Measurements from ENCODE around the gene SCUBE2. TPM values are rescaled to one million over a fixed set of nuclear protein-coding genes. Genes with fewer than 3 reads are reported as not detected.
"Not testable (repeated sequence)": the region's sequence is repeated elsewhere in the genome, so short reads cannot be mapped to it uniquely, and the experiment has no call there.

The SCUBE2 gene
- total RNA-seq, 1 donor from 2014 or later: not detected

- DNase-seq (ENCODE audit: low spot score): no peak
- peaks cover 29% of the 10 kb centered on the region for H3K4me1 Mint-ChIP-seq (ENCODE audit: low read depth)
- peaks cover 45% of the 10 kb centered on the region for H3K27me3 Mint-ChIP-seq (ENCODE audit: low read depth)
- H3K36me3 Mint-ChIP-seq (ENCODE audit: low read depth): no peaks in the 10 kb centered on the region
- peak overlapping the region; percentile 23 for H3K27ac Mint-ChIP-seq
- H3K9me3 Mint-ChIP-seq: no peaks in the 10 kb centered on the region
- intact Hi-C loops (cut with micrococcal nuclease): loop anchor here (1.0 to 5.0 kb wide), 6 partner anchors 39 to 459 kb away; partner anchors contain the start of genes AKIP1, TMEM9B and ZNF143
- H3K4me3 Mint-ChIP-seq (ENCODE audit: low read depth): peak overlapping the region; percentile 75
Observed at GRCh38 chr11:9002920-9003572, 88.4 kb downstream of the SCUBE2 start.

DNA sequence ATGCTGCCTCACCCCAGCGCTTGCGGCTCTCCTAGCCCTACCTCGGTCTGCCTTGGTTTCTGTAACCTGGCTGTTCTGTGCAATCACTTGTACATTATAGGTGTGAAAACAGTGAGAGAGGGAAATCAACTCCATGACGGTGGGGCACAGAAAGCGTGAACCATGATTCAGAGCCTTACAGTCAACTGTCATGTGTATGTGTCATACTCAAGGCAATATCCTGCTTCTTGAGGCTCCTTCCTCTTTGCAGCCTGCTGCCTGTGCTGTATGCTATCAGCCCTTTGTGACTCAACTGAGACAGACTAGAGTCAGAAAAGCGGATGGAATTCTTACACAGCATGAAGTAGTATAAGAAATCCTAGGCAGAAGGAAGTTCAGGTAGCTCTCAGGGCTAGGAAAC, 89.7 kb downstream of the SCUBE2 start:
- Mint-ChIP-seq H3K4me3 (ENCODE audit: low read depth) (no peak overlapping the region), H3K9me3 (no peaks in the 10 kb centered on the region), H3K27me3 (ENCODE audit: low read depth) (peaks cover 33% of the 10 kb centered on the region), H3K36me3 (ENCODE audit: low read depth) (no peaks in the 10 kb centered on the region), H3K27ac (peak overlapping the region; percentile 38), H3K4me1 (ENCODE audit: low read depth) (peaks cover 29% of the 10 kb centered on the region)
- peak; percentile 41 for DNase-seq (ENCODE audit: low spot score)
- intact Hi-C loops (cut with micrococcal nuclease): loop anchor here (2.0 to 5.0 kb wide), 4 partner anchors 59 to 461 kb away; partner anchors contain the start of genes AKIP1 and ZNF143

GRCh38 chr11:8998017-8998416, 93.4 kb downstream of the SCUBE2 start:
- no peak overlapping the region for H3K4me3 Mint-ChIP-seq (ENCODE audit: low read depth)

DNA sequence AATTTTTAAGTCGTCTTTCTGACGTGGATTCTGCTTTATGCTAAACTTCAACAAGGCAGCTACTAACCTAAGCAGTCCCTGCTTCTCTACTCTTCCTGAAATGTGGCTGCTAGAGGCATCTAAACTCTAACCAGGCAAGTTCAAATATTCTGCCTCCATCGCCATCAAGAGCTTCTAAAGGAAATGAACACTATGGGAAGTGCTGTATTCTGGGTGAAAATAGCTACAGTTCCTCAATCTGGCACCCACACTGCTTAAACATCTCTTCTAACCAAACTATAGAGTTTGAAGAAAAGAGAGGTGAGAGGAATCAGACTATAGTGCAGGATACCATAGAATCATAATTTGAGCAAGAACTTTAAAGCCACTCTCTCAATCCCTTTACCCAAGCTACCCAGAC, 93.9 kb downstream of the SCUBE2 start:
- Mint-ChIP-seq H3K27ac (no peak overlapping the region), H3K4me1 (ENCODE audit: low read depth) (peaks cover 14% of the 10 kb centered on the region), H3K36me3 (ENCODE audit: low read depth) (no peaks in the 10 kb centered on the region), H3K4me3 (ENCODE audit: low read depth) (no peak overlapping the region), H3K9me3 (no peaks in the 10 kb centered on the region), H3K27me3 (ENCODE audit: low read depth) (peaks cover 16% of the 10 kb centered on the region)
- no peak for DNase-seq (ENCODE audit: low spot score)
- intact Hi-C loops (cut with micrococcal nuclease): no loop called here

More at GRCh38 chr11:8998017-8998416, 93.4 kb downstream of the SCUBE2 start:
- Mint-ChIP-seq H3K27me3 (ENCODE audit: low read depth) (peaks cover 16% of the 10 kb centered on the region), H3K9me3 (no peaks in the 10 kb centered on the region), H3K27ac (no peak overlapping the region), H3K36me3 (ENCODE audit: low read depth) (no peaks in the 10 kb centered on the region), H3K4me1 (ENCODE audit: low read depth) (peaks cover 18% of the 10 kb centered on the region)
- no peak for DNase-seq (ENCODE audit: low spot score)
- intact Hi-C loops (cut with micrococcal nuclease): no loop called here

DNA sequence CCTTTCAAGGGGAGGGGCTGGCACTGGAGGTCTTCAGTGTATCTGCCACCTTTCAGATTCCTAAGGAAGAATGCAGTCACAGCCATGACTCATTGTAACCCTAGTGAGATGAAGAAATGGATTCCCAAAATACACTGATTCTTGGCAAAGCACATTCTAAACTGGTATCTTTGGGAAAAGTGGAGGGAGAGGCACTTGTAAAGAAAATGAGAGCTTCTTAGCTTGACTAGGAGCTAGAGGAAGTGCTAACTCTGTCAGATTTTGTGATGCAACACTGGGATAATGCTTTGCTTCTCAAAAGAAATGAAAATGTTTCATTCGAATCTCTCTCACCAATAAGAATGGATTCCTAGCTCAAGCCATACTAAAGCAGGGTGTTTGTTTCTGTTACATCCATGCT, 101.9 kb downstream of the SCUBE2 start:
- H3K4me3 Mint-ChIP-seq (ENCODE audit: low read depth): no peak overlapping the region
- H3K36me3 Mint-ChIP-seq (ENCODE audit: low read depth): no peaks in the 10 kb centered on the region
- peaks cover 18% of the 10 kb centered on the region for H3K27me3 Mint-ChIP-seq (ENCODE audit: low read depth)
- H3K4me1 Mint-ChIP-seq (ENCODE audit: low read depth): peaks cover 10% of the 10 kb centered on the region
- intact Hi-C loops (cut with micrococcal nuclease): no loop called here
- no peak overlapping the region for H3K27ac Mint-ChIP-seq
- H3K9me3 Mint-ChIP-seq: no peaks in the 10 kb centered on the region
- DNase-seq (ENCODE audit: low spot score): no peak

DNA sequence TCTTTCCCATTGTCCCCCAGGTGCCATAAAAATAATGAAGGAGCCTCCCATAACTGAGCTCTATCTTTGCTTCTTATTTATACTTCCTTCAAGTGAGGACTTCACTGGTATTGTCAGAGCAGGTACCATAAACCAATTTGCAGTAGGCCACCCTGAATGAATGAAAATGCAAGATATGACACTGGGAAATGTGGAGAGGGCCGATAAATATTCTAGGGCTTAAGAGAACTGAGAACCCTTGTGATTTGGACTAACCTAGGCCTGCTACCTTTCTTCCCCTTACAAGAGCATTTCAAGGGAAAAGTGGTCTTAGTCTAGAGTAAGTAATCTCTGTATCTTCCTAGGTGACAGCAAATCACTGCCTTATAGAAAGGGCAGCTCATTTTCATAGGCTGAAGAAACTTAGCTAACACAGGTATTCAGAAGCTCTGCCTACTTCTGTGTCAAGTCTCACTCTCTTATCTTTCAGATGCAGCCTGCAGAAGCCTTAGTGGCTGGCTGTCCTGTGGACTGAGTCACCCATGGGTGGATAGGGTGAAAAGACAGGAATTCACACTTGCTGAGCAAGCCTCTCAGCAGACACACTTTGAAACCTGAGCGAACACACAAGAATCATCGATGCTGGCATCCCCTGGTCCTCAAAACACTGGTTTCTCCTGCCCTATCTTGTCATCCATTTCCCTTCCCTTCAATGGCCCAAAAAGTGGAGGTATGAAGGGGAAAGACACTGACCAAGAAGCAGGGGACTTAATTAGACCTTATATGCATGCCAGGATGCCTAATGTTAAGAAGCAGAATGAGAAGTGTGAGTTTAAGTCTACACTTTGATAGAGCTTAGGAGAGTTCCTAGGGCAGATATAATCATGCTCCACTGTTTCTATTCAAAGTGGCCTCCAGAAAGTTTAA, 102.8 kb downstream of the SCUBE2 start:
- no peak overlapping the region for H3K4me3 Mint-ChIP-seq (ENCODE audit: low read depth)
- H3K9me3 Mint-ChIP-seq: no peaks in the 10 kb centered on the region
- intact Hi-C loops (cut with micrococcal nuclease): no loop called here
- no peak overlapping the region for H3K27ac Mint-ChIP-seq
- H3K36me3 Mint-ChIP-seq (ENCODE audit: low read depth): no peaks in the 10 kb centered on the region
- H3K27me3 Mint-ChIP-seq (ENCODE audit: low read depth): peaks cover 13% of the 10 kb centered on the region
- peaks cover 13% of the 10 kb centered on the region for H3K4me1 Mint-ChIP-seq (ENCODE audit: low read depth)
- no peak for DNase-seq (ENCODE audit: low spot score)

- intact Hi-C loops (cut with micrococcal nuclease): no loop called here
- Mint-ChIP-seq H3K4me1 (ENCODE audit: low read depth) (peaks cover 15% of the 10 kb centered on the region), H3K9me3 (no peaks in the 10 kb centered on the region), H3K27ac (peak overlapping the region; percentile 10), H3K4me3 (ENCODE audit: low read depth) (no peak overlapping the region), H3K27me3 (ENCODE audit: low read depth) (peaks cover 13% of the 10 kb centered on the region), H3K36me3 (ENCODE audit: low read depth) (no peaks in the 10 kb centered on the region)
- DNase-seq (ENCODE audit: low spot score): no peak
Observed at GRCh38 chr11:8987446-8987845, 104.0 kb downstream of the SCUBE2 start.

GRCh38 chr11:8986772-8987171, 104.6 kb downstream of the SCUBE2 start:
- H3K36me3 Mint-ChIP-seq (ENCODE audit: low read depth); DNase-seq (ENCODE audit: low spot score); H3K27ac Mint-ChIP-seq; H3K4me3 Mint-ChIP-seq (ENCODE audit: low read depth); H3K9me3 Mint-ChIP-seq; intact Hi-C loops (cut with micrococcal nuclease): not testable (repeated sequence)
- Mint-ChIP-seq H3K4me1 (ENCODE audit: low read depth) (peaks cover 15% of the 10 kb centered on the region), H3K27me3 (ENCODE audit: low read depth) (peaks cover 11% of the 10 kb centered on the region)

GRCh38 chr11:8985462-8985861, 105.9 kb downstream of the SCUBE2 start:
- no peaks in the 10 kb centered on the region for H3K36me3 Mint-ChIP-seq (ENCODE audit: low read depth)
- no peak for DNase-seq (ENCODE audit: low spot score)
- no peak overlapping the region for H3K4me3 Mint-ChIP-seq (ENCODE audit: low read depth)
- peaks cover 15% of the 10 kb centered on the region for H3K4me1 Mint-ChIP-seq (ENCODE audit: low read depth)
- H3K27me3 Mint-ChIP-seq (ENCODE audit: low read depth): peaks cover 11% of the 10 kb centered on the region
- no peaks in the 10 kb centered on the region for H3K9me3 Mint-ChIP-seq
- H3K27ac Mint-ChIP-seq: no peak overlapping the region
- intact Hi-C loops (cut with micrococcal nuclease): no loop called here

GRCh38 chr11:8983552-8983951, 107.8 kb downstream of the SCUBE2 start:
- Mint-ChIP-seq H3K36me3 (ENCODE audit: low read depth) (no peaks in the 10 kb centered on the region), H3K27me3 (ENCODE audit: low read depth) (no peaks in the 10 kb centered on the region), H3K9me3 (no peaks in the 10 kb centered on the region), H3K4me1 (ENCODE audit: low read depth) (peaks cover 13% of the 10 kb centered on the region), H3K4me3 (ENCODE audit: low read depth) (no peak overlapping the region), H3K27ac (no peak overlapping the region)
- intact Hi-C loops (cut with micrococcal nuclease): no loop called here
- no peak for DNase-seq (ENCODE audit: low spot score)

DNA sequence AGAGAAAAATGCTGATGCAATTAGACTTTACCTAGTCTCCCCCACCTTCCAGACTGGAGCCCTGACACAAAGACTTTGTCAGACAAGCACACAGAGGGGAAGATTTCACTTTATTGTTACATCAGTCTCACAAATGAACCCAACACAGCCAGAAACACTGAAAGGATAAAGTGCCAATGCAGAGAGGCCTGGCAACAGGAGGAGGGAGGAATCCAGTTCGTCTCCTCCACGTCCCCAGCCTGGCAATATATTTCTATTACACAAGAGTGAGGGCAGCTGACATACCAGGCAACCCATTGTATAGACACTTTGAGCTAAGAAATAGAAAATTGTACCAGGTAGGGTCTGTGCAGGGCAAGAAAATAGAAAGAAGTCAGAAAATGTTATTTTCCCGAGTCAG, 110.9 kb downstream of the SCUBE2 start:
- Mint-ChIP-seq H3K4me1 (ENCODE audit: low read depth) (peaks cover 5% of the 10 kb centered on the region), H3K27me3 (ENCODE audit: low read depth) (no peaks in the 10 kb centered on the region), H3K4me3 (ENCODE audit: low read depth) (no peak overlapping the region), H3K27ac (no peak overlapping the region), H3K9me3 (no peaks in the 10 kb centered on the region), H3K36me3 (ENCODE audit: low read depth) (no peaks in the 10 kb centered on the region)
- DNase-seq (ENCODE audit: low spot score): no peak
- intact Hi-C loops (cut with micrococcal nuclease): no loop called here

DNA sequence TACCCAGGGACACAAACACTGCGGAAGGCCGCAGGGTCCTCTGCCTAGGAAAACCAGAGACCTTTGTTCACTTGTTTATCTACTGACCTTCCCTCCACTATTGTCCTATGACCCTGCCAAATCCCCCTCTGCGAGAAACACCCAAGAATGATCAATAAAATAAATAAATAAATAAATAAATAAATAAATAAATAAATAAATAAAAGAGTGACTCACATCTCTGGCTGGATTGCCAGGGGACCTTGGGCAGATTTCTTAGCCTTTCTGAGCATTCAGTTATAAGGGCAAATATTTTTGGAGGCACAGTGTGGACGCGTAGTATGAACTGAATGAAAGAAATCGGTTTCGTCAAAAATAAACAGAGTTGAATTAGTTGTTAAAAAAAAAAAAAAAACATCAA, 112.0 kb downstream of the SCUBE2 start:
- DNase-seq (ENCODE audit: low spot score); H3K9me3 Mint-ChIP-seq; H3K4me3 Mint-ChIP-seq (ENCODE audit: low read depth); H3K27ac Mint-ChIP-seq; H3K36me3 Mint-ChIP-seq (ENCODE audit: low read depth); intact Hi-C loops (cut with micrococcal nuclease); H3K4me1 Mint-ChIP-seq (ENCODE audit: low read depth); H3K27me3 Mint-ChIP-seq (ENCODE audit: low read depth): not testable (repeated sequence)

DNA sequence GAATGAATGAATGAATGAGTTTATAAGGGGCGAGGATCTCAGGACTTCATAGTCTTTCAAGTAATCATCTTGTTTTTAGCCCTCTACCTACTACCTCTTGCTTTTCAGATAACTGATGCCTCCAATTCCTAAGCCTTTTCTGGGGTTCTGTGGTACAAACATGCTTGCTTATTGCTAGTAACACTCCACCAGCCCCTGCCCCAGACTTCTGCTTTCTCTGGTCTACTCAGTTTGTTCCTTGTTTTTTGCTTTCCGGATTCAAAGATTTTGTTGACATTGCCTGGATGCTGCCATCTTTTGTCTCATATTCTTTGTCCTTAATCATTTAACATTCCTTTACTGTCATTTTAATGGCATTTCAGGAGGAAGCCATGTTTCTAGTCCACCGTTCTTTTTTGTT, 118.3 kb downstream of the SCUBE2 start:
- Mint-ChIP-seq H3K4me3 (ENCODE audit: low read depth) (no peak overlapping the region), H3K36me3 (ENCODE audit: low read depth) (no peaks in the 10 kb centered on the region), H3K4me1 (ENCODE audit: low read depth) (peaks cover 2% of the 10 kb centered on the region), H3K9me3 (no peaks in the 10 kb centered on the region), H3K27ac (no peak overlapping the region), H3K27me3 (ENCODE audit: low read depth) (no peaks in the 10 kb centered on the region)
- intact Hi-C loops (cut with micrococcal nuclease): no loop called here
- DNase-seq (ENCODE audit: low spot score): no peak

All from activated T-helper 2 cell treated with anti-CD3 and anti-CD28 coated beads, Interferon-gamma antibody, Interleukin-2, Interleukin-4, amounts not matched to agents 10 μg/mL and 5 μg/mL and 100 μg/mL, durations not matched to agents 14 hours and 24 hours and 36 hours (primary cell).